NCI-H1105 (cell line): ENCODE data around the gene ATAD2B.

ENCODE experiments used
- DNase-seq: peaks from one replicate; lab custom pipeline; 2025; lab: John Stamatoyannopoulos, UW

ATAD2B gene

DNA sequence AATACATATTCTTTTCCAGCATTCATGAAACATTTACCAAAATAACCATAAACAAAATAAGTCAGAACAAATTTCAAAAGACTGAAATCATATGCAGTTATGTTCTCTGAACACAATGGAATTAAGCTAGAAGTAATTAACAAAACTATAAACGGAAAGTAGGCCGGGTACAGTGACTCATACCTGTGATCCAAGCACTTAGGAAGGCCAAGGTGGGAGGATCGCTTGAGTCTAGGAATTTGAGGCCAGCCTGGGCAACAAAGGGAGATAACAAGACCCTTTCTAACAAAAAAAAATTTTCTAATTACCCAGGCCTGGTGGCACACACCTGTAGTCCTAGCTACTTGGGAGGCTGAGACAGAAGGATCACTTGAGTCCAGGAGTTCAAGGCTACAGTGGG is 14.9 kb downstream of the ATAD2B start:
- no peak for DNase-seq

DNA sequence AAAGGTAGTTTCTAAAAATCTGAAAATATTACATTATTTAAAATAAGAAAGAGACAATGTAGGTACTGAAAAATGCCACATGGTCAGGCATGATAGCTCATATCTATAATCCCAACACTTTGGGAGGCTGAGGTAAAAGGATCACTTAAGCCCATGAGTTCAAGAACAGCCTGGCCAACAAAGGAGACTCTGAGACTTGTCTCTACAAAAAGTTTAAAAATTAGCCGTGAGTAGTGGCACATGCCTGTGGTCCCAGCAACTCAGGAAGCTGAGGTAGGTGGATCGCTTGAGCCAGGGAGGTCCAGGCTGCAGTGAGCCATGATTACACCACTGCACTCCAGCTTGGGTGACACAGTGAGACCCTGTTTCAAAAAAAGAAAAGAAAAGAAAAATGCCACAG is 21.8 kb downstream of the ATAD2B start:
- no peak for DNase-seq

DNA sequence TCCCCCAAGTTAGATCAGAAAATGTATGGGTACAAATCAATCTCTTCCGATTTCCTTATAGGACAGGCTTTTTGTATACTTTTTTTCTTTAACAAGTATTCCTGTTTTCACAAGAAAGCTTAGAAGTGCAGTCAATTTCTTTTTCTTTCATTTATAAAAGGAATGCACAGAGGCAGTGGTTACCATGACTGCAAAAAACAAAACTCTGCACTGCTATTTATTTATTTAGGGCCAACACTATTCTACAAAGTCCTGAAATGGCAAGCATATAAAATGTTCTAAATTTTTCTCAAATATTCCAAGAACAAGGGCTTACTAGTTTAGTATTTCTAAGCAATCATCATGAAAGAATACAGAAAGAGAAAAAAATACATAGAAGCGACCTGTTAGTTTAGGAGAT is 22.2 kb downstream of the ATAD2B start:
- no peak for DNase-seq

DNA sequence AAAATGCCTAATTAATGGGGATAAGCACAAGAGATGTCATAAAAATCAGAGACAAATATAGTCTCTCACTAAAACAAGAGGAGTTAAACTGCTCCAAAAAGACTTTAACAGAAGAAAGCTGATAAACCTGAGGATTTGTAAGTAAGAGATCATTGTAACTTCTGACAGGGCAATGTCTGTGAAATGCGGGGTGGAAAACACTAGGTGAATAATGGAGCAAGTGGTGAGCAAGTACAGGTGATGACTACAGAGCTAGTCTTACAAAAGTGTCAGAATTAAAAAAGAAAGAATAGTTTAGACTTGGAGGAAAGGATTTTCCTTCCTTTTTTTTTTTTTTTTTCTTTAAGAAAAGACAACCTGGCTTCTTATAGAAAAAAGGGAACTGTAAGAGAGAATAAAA is 22.7 kb downstream of the ATAD2B start:
- no peak for DNase-seq

DNA sequence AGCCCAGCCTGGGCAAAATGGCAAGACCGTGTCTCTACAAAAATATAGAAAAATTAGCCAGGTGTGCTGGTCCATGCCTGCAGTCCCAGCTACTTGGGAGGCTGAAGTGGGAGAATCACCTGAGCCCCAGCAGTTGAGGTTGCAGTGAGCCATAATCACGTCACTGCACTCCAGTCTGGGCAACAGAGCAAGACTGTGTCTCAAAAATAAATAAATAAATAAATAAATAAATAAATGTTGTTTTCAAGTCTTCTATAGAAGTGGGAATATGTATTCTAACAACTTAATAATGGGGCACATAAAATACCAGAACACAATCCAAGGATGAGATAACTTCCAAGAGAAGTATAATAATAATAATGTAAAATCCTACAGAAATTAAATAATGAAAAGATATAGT is 23.9 kb downstream of the ATAD2B start:
- no peak for DNase-seq

DNA sequence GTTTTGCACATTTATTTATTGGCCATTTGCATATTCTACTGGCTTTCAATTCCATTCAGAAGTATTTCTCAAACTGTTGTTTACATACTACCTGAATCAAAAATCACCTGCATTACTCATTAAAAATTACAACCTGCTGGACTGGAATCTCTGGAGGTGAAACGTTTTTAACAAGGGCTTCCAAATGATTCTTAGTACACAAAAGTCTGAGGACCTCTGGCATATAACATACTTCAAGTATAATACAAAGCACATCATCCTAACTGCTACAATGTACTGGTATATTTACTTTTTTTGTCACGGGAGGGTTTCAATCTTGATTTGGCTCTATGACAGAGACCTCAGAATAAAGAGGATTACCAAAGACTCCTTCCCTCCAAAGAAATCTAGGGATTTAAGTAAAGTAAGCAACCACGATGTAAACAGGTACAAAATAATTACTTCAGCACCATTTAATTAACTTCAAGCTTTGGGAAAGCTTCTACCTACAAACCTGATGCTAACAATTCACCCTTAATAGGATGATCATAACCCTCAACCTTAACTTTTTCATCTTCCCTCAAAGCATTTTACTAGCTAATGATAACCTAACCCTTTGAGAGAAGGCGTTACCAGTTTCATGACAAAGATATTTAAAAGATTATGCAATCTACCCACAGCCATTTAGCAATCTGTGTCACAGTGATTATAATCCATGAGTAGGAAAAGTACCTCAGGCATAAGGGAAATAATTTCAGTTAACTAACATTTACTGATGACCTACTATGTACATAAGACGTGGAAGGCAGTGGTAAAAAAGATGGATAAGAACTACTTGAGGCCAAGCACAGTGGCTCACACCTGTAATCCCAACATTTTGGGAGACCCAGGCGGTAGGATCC is 24.7 kb downstream of the ATAD2B start:
- DNase-seq: no peak

DNA sequence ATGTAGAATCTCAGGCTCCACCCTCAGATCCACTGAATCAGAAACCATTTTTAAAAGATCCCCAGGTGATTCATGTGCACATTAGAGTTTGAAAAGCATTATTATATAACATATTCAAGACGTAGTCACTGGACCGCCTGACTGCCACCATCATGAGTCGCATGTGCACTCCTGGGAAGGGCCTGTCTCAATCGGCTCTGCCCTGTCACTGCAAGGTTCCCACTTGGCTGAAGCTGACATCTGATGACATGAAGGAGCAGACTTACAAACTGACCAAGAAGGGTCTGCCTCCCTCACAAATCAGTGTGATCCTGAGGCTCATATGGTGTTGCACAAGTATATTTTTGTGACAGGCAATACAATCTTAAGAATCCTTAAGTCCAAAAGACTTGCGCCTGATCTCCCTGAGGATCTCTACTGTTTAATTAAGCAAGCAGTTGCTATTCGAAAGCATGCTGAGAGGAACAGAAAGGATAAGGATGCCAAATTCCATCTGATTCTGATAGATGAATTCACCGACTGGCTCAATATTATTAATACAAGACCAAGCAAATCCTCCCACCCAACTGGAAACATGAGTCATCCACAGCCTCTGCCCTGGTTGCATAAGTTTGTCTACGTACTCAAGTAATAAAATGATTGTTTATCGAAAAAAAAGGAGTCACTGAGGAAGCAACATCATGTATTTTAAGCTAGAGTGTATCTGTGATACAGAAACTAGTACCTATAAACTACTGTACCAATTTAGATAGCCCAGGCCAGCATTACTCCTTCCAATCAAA is 26.2 kb downstream of the ATAD2B start:
- DNase-seq: no peak

DNA sequence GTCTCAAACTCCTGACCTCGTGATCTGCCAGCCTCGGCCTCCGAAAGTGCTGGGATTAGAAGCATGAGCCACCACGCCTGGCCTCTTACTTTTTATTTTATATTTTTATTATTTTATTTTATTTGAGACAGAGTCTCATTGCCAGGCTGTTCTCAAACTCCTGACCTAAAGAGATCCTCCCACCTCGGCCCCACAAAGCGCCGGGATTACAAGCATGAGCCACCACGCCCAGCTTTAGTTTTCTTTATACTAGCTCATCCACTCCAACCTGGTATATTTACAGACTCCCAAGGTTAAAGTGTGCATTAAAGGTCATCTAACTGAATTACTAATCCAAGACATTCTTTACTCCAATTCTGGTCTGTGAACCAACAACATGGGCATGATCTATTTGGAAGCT is 26.8 kb downstream of the ATAD2B start:
- no peak for DNase-seq

DNA sequence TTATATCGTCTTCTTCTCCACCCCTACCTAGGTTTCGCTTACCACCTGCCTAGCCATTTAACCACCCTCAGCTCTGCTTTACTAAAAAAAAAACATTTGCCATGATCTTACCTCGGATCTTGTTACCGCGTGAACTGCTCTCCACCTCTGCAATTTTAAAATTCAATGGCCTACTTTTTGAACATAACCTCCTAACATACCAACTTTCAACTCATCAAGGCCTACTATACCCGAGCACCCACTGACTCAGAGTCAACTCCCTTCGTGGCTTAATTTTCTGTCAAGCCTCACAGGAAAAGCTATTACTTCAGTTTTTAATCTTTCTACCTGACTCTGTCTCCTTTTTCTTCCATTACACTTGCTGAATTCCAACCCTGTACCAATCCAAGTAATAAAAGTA is 55.7 kb downstream of the ATAD2B start:
- DNase-seq: no peak

DNA sequence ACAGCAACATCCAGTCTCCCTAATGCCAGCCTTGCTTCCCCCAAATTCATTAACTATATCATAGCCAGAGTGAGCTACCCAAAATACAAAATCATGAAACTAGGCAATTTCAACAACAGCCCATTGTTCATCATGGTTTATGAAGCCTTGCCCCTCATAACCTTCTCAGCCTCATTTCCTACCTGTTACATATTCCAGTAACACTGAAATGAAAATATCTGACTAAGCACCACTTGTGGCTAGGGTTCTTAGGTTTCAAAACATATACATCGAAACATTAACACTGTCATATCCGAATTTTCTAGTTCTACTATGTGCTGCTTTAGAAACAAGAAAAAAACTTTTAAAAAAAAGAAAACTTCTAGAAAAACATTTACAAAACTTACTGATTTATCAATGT is 59.5 kb downstream of the ATAD2B start:
- no peak for DNase-seq

DNA sequence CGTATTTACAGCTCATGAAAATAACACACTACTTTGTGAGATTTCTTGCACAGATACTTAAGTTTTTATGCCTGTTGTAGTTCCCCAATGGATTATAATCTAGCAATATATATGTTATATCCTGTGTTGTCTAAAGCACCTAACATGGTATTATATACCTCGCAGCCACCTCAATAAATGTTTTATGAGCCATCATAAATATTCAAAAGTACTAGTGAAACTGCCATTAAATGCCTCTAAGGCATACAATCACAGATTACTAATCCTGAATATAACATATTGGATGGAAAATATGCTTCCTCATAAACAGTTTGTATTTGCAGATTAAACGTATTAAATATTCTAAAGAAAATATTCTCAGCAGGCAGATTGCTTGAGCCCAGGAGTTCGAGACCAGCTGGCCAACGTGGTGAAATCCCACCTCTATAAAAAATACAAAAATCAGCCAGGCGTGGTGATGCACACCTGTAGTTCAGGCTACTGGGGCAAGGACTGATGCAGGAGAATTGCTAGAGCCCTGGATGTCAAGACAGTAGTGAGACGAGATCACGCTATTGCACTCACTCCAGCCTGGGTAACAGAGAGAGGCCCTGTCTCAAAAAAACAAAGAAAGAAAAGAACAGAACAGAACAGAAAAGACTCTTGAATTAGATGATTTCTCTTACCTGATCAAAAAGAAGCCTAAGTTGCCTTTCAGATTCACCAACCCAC is 64.1 kb downstream of the ATAD2B start:
- no peak for DNase-seq

DNA sequence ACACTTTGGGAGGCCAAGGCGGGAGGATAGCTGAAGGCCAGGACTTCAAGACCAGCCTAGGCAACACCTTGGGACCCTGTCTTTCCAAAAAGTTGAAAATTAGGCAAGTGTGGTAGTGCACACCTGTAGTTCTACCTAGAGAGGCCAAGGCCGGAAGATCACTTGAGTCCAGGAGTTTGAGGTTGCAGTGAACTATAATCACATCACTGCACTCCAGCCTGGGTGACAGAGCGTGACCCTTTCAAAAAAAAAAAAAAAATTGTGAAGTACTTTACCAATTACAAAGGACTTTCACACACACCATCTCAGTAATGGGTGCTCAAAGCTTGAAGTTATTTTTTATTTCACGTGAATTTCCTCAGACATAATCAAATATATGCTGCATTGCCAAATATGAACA is 65.0 kb downstream of the ATAD2B start:
- DNase-seq: no peak

DNA sequence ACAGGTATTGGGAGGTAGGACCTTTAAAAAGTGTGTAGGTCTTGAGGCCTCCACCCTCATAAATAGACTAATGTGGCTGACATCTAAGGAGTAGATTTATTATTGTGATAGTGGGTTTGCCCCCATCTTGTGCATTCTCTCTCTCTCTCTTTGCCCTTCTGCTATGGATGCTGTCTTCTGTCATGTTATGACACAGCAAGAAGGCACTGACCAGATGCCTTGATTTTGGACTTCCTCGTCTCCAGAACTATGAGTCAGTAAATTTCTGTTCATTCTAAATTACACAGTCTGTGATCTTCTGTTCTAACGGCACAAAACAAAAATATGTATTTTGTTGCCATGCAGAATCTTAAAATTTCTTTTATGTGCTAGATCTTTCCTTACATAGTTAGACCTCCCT is 66.9 kb downstream of the ATAD2B start:
- DNase-seq: no peak

DNA sequence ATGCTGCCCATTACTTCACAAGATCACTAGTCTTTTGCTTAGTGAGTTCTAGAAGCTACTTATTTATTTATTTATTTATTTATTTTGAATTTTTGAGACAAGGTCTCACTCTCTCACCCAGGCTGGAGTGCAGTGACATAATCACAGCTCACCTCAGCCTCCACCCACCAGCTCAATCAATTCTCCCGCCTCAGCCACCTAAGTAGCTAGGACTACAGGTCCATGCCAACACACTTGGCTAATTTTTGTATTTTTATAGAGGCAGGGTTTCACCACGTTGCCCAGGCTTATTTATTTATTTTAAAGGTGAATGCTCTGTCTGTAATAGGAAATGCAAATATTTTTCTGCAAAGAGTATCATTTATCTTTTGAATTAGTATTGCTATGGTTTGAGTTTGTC is 67.7 kb downstream of the ATAD2B start:
- DNase-seq: no peak

DNA sequence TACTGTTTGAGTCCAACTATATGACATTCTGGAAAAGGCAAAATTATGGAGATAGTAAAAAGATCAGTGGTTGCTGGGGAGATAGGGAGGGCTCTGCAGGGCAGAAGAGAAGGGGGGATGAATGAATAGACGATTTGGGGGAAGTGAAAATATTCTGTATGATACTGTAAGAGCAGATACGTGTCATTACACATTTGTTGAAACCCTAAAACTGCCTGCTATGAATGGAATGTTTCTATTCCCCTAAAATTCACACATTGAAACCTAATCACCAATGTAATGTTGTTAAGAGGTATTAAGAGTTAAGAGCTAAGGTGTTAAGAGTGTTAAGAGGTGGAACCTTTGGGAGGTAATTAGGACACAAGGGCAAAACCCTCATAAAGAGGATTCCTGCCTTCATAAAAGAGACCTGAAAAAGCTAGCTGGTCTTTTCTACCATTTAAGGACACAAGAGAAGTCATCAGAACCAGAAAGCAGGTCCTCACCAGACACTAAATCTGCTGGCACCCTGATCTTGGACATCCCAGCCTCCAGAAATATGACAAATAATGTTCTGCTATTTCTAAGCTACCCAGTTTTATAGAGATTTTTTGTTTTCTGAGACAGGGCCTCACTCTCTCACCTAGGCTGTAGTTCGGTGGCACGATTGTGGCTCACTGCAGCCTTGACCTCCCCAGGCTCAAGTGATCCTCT is 76.2 kb downstream of the ATAD2B start:
- no peak for DNase-seq

DNA sequence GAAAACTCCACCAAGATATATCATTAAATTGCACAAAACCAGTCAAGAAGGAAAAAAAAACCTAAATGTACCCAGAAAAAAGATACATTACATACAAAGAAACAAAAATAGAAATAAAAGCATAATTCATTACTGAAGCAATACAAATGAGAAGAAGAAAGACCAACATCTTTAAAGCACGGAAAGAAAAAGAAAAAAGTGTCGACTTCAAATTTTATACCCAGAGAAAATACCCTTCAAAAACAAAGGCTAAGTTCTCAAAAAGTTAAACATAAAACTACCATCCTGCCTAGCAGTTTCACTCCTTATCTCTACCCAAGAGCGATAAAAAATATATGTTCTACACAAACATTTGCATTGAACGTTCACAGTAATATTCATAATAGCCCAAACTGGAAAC is 82.0 kb downstream of the ATAD2B start:
- no peak for DNase-seq

DNA sequence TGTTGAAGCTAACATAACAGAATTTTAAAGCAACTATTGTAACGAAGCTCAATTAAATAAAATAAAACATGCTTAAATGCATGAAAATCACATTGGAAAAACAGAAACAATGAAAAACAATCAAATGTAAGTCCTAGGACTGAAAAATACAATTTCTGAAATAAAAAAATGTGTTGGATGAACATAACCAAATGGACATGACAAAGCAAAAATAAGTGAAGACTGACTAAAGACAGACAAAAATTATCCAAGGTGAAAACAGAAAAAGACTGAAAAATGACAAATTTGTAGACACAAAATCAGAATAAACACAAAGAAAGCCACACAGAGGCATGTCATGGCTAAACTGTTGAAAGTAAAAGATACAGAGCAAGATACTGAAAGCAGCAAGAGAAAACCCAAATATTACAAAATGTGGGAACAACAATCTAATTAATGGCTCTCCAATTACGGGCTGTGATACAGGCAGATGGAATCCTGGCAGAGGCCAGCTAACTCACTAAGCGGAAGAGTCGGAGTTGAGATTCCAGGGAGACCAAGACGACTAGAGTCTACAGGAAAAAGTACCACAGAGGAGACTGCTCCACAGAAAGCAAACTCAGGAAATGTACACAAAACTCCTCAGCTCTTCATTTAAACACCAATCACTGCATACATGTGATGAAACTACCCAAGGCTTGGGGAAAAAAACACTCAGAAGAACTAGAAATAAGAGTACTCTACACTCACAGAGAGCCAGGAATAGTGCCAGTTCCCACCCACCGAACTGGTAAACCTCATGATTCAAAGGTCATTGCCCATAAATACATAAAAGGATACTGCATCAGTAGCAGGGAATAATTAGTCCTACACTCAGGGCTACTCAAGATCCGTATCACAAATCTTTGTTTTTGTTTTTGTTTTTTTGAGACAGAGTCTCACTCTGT is 83.6 kb downstream of the ATAD2B start:
- no peak for DNase-seq

DNA sequence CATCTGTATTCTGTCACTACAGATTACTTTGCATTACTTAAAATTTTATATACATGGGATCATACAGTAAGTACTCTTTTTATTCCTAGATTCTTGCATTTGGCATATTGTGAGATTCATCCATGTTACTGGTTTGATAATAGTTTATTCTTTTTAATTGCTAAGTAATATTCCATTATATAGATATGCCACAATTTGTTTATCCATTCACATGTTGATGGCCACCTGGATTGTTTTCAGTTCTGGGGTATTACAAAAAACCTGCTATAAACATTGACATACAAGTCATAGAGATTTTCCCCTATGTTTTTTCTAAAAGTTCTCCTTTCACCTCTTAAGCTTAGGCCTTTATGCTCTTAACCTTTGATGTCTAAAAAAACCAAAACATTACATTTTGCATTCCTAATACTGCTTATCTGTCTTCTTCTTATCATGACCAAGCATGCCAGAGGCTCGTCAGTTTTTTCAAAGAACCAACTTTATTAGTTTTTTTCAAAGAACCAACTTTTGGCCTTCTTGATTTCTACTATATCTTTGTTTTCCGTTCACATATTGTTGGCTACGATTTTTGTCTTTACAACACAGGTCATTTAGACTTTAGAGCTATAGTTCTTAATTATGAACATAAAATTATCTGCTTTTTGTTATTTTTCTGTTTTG is 86.9 kb downstream of the ATAD2B start:
- no peak for DNase-seq

DNA sequence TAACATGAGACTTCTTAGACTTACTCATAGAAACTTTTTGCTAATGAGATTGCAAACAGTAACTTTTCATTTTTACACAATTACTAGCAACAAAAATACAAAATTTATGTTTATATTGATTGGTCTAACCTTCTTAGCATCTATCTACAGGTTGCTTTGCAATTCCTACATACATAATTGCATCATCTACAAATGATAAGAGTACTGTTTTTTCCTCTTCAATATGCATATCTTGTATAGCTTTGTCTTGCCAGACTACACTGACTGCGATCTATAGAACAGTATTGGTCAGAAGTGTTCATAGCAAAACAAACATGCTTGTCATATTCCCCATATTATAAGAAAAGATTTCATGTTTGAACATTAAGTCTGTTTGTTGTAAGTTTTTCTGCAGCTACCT is 87.9 kb downstream of the ATAD2B start:
- DNase-seq: no peak

DNA sequence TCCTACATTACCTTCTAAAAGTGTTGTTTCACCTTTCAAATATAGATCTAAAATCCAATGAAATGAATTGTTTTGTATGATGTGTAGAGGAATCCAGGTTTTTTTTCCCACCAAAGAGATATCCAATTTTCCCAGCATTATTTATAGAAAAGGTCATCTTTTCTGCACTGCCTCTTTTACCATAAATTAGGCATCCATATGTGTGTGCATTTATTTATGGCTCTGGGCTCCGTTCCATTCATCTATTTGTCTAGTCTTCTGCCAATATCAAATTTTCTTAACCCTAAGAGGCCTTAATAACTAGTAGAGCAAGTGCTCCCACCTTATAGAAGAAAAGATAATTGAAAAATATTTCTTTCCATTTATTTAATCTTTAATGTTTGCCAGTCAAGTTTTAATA is 88.3 kb downstream of the ATAD2B start:
- DNase-seq: no peak

DNA sequence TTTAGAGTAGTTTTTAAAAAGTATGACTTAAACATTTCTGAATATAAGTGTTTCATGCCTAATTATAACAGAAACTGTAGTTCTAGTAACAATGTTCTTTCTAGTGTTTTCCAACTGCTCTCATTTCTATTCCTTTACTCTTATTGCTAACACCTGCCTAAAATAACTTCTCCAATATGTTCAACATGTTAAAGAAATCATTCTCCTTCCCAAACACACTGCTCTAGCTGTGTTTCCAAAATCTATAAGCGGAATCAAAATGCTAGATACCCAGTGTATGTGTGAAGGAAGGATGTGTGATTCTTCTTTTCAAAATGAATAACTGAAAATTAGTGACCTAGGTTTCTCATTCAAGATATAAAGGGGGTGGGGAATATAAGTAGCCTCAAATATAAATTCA is 89.1 kb downstream of the ATAD2B start:
- DNase-seq: no peak
